ENCODE data around the gene CWF19L1. TPM values are rescaled to one million over a fixed set of nuclear protein-coding genes. Genes with fewer than 3 reads are reported as not detected.

CWF19L1 gene
- total RNA-seq (10 to 100 TPM; 21.7 to 30.0 TPM), polyA plus RNA-seq (10 to 100 TPM; 20.5 to 27.4 TPM)
- long read RNA-seq, donor 1, partial matches to known transcripts, result 0 of 1 reads
- long read RNA-seq, donor 1, other reads (novel, unspliced or antisense), result 0 of 1 reads
- long read RNA-seq, donor 2, partial matches to known transcripts, result 0 of 1 reads
- long read RNA-seq, donor 2, other reads (novel, unspliced or antisense), result 0 of 1 reads
- long read RNA-seq, donor 3, result 0 reads
- long read RNA-seq, donor 4, partial matches to known transcripts, result 0 of 1 reads
- long read RNA-seq, donor 4, other reads (novel, unspliced or antisense), result 0 of 1 reads
- long read RNA-seq, donor 5, partial matches to known transcripts, result 10 of 12 reads
- long read RNA-seq, donor 5, other reads (novel, unspliced or antisense), result 0 of 12 reads

DNA sequence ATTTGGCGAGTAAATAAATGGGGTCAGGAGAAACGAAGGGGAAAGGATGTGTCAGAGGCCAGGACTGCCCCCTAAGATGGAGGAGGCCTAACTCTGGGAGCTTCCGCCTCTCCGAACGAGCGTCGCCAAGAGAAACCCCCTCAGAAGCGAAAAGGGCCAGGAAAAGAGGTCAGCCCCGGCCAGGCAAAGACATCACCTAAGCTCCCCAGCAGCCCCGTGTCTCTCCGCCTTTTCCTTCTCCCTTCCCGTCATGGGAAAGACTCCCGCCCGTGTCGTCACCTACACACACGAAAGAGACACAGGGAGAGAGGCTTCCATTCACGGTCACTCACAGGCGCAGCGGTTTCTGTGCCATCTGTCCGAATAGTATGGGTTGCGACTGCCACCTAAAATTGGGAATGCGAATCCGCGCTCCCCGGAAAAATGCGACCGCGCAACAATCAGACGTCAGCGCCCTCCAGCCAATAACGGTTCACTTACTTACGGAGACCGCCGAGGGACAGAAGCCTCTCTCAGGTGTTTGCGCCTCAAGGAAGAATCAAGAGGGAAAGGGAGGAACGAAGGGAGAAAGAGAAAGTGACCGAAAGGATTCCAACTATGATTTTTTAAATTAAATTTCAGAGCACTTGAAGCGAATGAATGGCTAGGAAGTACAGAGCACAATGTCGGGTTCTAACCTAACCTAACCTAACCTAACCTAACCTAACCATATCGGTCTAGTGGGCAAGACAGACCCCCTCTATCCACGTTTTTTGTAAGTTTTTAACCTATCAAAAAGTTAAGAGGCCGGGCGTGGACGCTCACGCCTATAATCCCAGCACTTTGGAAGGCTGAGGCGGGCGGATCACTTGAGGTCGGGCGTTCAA lies at the start of gene CWF19L1:
Gene CWF19L1, minus strand, starts transcription at position 400 of the 866 bp plus-strand sequence. Its CDS starts 45 bp downstream, at position 355.
- WGBS, 2 donors, result 3 to 4% methylated on average over 48 to 49 of the region's 49 CpGs
- no peak for TF ChIP-seq CTCF (IDR thresholded peaks at IDR 0.05; ENCODE audit: control extremely low read depth, extremely low read depth)
- peak within 1 kb of the TSS; percentile 57 to 98 for H3K9ac ChIP-seq (ENCODE audit: insufficient read depth in 1 of 2, low read length in 2 of 2)
- ATAC-seq (ENCODE audit: insufficient read depth, low FRiP score) (peak; percentile 92), DNase-seq (peak; percentile 91 to 96 (median 91))
- peak within 1 kb of the TSS; percentile 100 for H3K4me3 ChIP-seq
- H3K36me3 ChIP-seq (ENCODE audit: control insufficient read depth in 4 of 4, insufficient read depth in 4 of 4, low read length in 4 of 4), result peaks cover 0 to 3% (median 0%) of the 10 kb centered on the region in 4 donors
- no peaks in the 10 kb centered on the region for H3K27me3 ChIP-seq (ENCODE audit: control insufficient read depth in 3 of 3, insufficient read depth in 3 of 3, low read length in 2 of 3)
- H3K27ac ChIP-seq (ENCODE audit: low read depth in 1 of 2, low read length in 1 of 2), result peak within 1 kb of the TSS; percentile 80 to 97
- peaks cover 0 to 12% (median 0%) of the 10 kb centered on the region in 5 donors for H3K4me1 ChIP-seq (ENCODE audit: control insufficient read depth in 5 of 5, insufficient read depth in 5 of 5, low read length in 5 of 5)
- peaks cover 0 to 2% (median 0%) of the 10 kb centered on the region in 4 donors for H3K9me3 ChIP-seq (ENCODE audit: control insufficient read depth in 4 of 4, insufficient read depth in 3 of 4, low read length in 3 of 4)

GRCh38 chr10:100315615-100316014 lies 48.2 kb upstream of the CWF19L1 start:
- no peak overlapping the region for H3K4me3 ChIP-seq
- ATAC-seq (ENCODE audit: insufficient read depth, low FRiP score), result no peak
- no peak overlapping the region for H3K9ac ChIP-seq (ENCODE audit: insufficient read depth in 1 of 2, low read length in 2 of 2)
- no peaks in the 10 kb centered on the region for H3K36me3 ChIP-seq (ENCODE audit: control insufficient read depth in 4 of 4, insufficient read depth in 4 of 4, low read length in 4 of 4)
- H3K4me1 ChIP-seq (ENCODE audit: control insufficient read depth in 5 of 5, insufficient read depth in 5 of 5, low read length in 5 of 5), result no peaks in the 10 kb centered on the region
- H3K27me3 ChIP-seq (ENCODE audit: control insufficient read depth in 3 of 3, insufficient read depth in 3 of 3, low read length in 2 of 3), result peaks cover 0 to 22% (median 12%) of the 10 kb centered on the region in 3 donors
- TF ChIP-seq CTCF (IDR thresholded peaks at IDR 0.05; ENCODE audit: control extremely low read depth, extremely low read depth), result no peak
- no peak overlapping the region for H3K27ac ChIP-seq (ENCODE audit: low read depth in 1 of 2, low read length in 1 of 2)
- WGBS, 2 donors, result 91 to 93% methylated on average over 4 of the region's 4 CpGs
- no peaks in the 10 kb centered on the region for H3K9me3 ChIP-seq (ENCODE audit: control insufficient read depth in 4 of 4, insufficient read depth in 3 of 4, low read length in 3 of 4)
- no peak for DNase-seq

GRCh38 chr10:100311298-100311697 lies 43.9 kb upstream of the CWF19L1 start:
- 69 to 79% methylated on average over 4 of the region's 4 CpGs for WGBS, 2 donors
- Histone ChIP-seq H3K27me3 (ENCODE audit: control insufficient read depth in 3 of 3, insufficient read depth in 3 of 3, low read length in 2 of 3) (peaks cover 0 to 27% (median 12%) of the 10 kb centered on the region in 3 donors), H3K4me1 (ENCODE audit: control insufficient read depth in 5 of 5, insufficient read depth in 5 of 5, low read length in 5 of 5) (no peaks in the 10 kb centered on the region), H3K9me3 (ENCODE audit: control insufficient read depth in 4 of 4, insufficient read depth in 3 of 4, low read length in 3 of 4) (no peaks in the 10 kb centered on the region), H3K27ac (ENCODE audit: low read depth in 1 of 2, low read length in 1 of 2) (no peak overlapping the region), H3K4me3 (no peak overlapping the region), H3K9ac (ENCODE audit: insufficient read depth in 1 of 2, low read length in 2 of 2) (no peak overlapping the region), H3K36me3 (ENCODE audit: control insufficient read depth in 4 of 4, insufficient read depth in 4 of 4, low read length in 4 of 4) (no peaks in the 10 kb centered on the region)
- no peak for ATAC-seq (ENCODE audit: insufficient read depth, low FRiP score)
- TF ChIP-seq CTCF (IDR thresholded peaks at IDR 0.05; ENCODE audit: control extremely low read depth, extremely low read depth), result no peak
- DNase-seq, result no peak
